Body of pancreas (tissue), 4 donors: ENCODE results near the gene DYNLT5. TPM values are rescaled to one million over a fixed set of nuclear protein-coding genes. Genes with fewer than 3 reads are reported as not detected.

Source experiments
- ATAC-seq: fragments of 150-250 bp; one replicate; pipeline ENCODE4 v1.9.1; 2016
- DNase-seq, 4 donors: peaks; one replicate each; pipeline ENCODE4 v3.0.0-alpha.2; 2019
- H3K27ac ChIP-seq, 4 donors: fragments of 200-600 bp; sonication (generic); 1 replicate in 3 of 4; 2 replicates in 1 of 4; pipeline versions ENCODE4 v1.5.1 to v1.6.1; 2016 to 2019; ENCODE audit warnings: mild to moderate bottlenecking in 1 of 4, mixed read lengths in 1 of 4, moderate library complexity in 1 of 4
- H3K27me3 ChIP-seq, 2 donors: fragments of 200-600 bp; sonication (generic); one replicate each; pipeline ENCODE4 v1.6.0; 2016; ENCODE audit warnings: mild to moderate bottlenecking in 1 of 2
- H3K36me3 ChIP-seq, 2 donors: fragments of 200-600 bp; sonication (generic); replicated peaks in 1 of 2; 2 replicates each; pipeline ENCODE4 v1.5.1; 2016; ENCODE audit warnings: low read depth in 2 of 2; ENCODE audit not compliant: insufficient read depth in 1 of 2
- H3K4me1 ChIP-seq: fragments of 200-600 bp; sonication (generic); one replicate; pipeline ENCODE4 v1.6.0; 2016
- H3K4me3 ChIP-seq, 2 donors: fragments of 200-600 bp; sonication (generic); 1 replicate in 1 of 2; 2 replicates in 1 of 2; pipeline ENCODE4 v1.5.1; 2016 to 2019
- H3K9me3 ChIP-seq, 3 donors: fragments of 200-600 bp; sonication (generic); 1 replicate in 2 of 3; 2 replicates in 1 of 3; pipeline ENCODE4 v1.5.1; 2016
- CTCF ChIP-seq, 7 experiments: fragments of 450-650 bp in 4 of 7; fragments of 200-600 bp in 3 of 7; sonication (generic) in 3 of 7; IDR thresholded peaks; one replicate each; pipeline ENCODE4 v1.5.1; 2016 to 2019; ENCODE audit warnings: antibody characterized with exemption in 7 of 7
- POLR2A ChIP-seq, 3 donors: fragments of 450-650 bp; IDR thresholded peaks; one replicate each; pipeline ENCODE4 v1.6.1; 2016; ENCODE audit warnings: antibody characterized with exemption in 3 of 3, mild to moderate bottlenecking in 2 of 3
- WGBS, 2 donors: methylation state at CpG; one replicate each; pipeline ENCODE4 v1.1.5; 2017; 5-methylcytosine and 5-hydroxymethylcytosine counted together
- intact Hi-C: fragments of 100-400 bp; cut with DNase I; formaldehyde crosslinking; loops from one replicate; pipeline ENCODE4 v1.15.1; 2023
- total RNA-seq, 2 donors: library from RNA; depleted of rRNA; stranded (reverse); fragments of >200 nt; gene quantifications; one replicate each; pipeline ENCODE4 v1.1.0, GENCODE V29; 2016

The DYNLT5 gene
- total RNA-seq = not detected

- Histone ChIP-seq H3K4me3 (no peak within 1 kb of the TSS), H3K4me1 (peaks cover 6% of the 10 kb centered on the region), H3K36me3 (no peaks in the 10 kb centered on the region), H3K9me3 (no peaks in the 10 kb centered on the region), H3K27ac (no peak within 1 kb of the TSS), H3K27me3 (peaks cover 0 to 9% of the 10 kb centered on the region in 2 donors)
- DNase-seq = peak; percentile 14 to 35 (median 20)
- intact Hi-C loops = no loop called here
- 11 to 33% methylated on average over 16 to 35 of the region's 35 CpGs for WGBS, 2 donors
- ATAC-seq = peak; percentile 56
- TF ChIP-seq CTCF (IDR thresholded peaks at IDR 0.05) (no peak), POLR2A (IDR thresholded peaks at IDR 0.05) (no peak)
Observed at GRCh38 chr1:66752000-66752592, at the start of gene DYNLT5. TSS of gene DYNLT5 (plus strand) at chr1:66752459. CDS start at chr1:66754659, 2,200 bp downstream.

GRCh38 chr1:66704177-66704875, 47.9 kb upstream of the DYNLT5 start:
- Histone ChIP-seq H3K4me1 (no peaks in the 10 kb centered on the region), H3K27me3 (no peaks in the 10 kb centered on the region), H3K27ac (no peak overlapping the region), H3K9me3 (no peaks in the 10 kb centered on the region), H3K4me3 (no peak overlapping the region), H3K36me3 (no peaks in the 10 kb centered on the region)
- no peak for DNase-seq
- 62 to 70% methylated on average over 4 of the region's 4 CpGs for WGBS, 2 donors
- ATAC-seq = no peak
- TF ChIP-seq POLR2A (IDR thresholded peaks at IDR 0.05) (no peak), CTCF (IDR thresholded peaks at IDR 0.05) (no peak)
- intact Hi-C loops = no loop called here

GRCh38 chr1:66705110-66705509, 47.1 kb upstream of the DYNLT5 start:
- Histone ChIP-seq H3K4me1 (no peaks in the 10 kb centered on the region), H3K36me3 (no peaks in the 10 kb centered on the region), H3K9me3 (no peaks in the 10 kb centered on the region), H3K4me3 (no peak overlapping the region), H3K27me3 (no peaks in the 10 kb centered on the region), H3K27ac (no peak overlapping the region)
- no peak for ATAC-seq
- intact Hi-C loops = no loop called here
- WGBS, 2 donors = 39 to 45% methylated on average over 5 of the region's 5 CpGs
- DNase-seq = no peak
- TF ChIP-seq POLR2A (IDR thresholded peaks at IDR 0.05) (no peak), CTCF (IDR thresholded peaks at IDR 0.05) (no peak)

GRCh38 chr1:66711420-66711819, 40.8 kb upstream of the DYNLT5 start:
- no peak for ATAC-seq
- no peak overlapping the region for H3K27ac ChIP-seq
- intact Hi-C loops = no loop called here
- H3K36me3 ChIP-seq = no peaks in the 10 kb centered on the region
- 28 to 31% methylated on average over 2 of the region's 2 CpGs for WGBS, 2 donors
- DNase-seq = no peak
- no peaks in the 10 kb centered on the region for H3K4me1 ChIP-seq
- H3K4me3 ChIP-seq = no peak overlapping the region
- H3K27me3 ChIP-seq = no peaks in the 10 kb centered on the region
- TF ChIP-seq CTCF (IDR thresholded peaks at IDR 0.05) (no peak), POLR2A (IDR thresholded peaks at IDR 0.05) (no peak)
- no peaks in the 10 kb centered on the region for H3K9me3 ChIP-seq

- H3K4me1 ChIP-seq = no peaks in the 10 kb centered on the region
- no peak for TF ChIP-seq POLR2A (IDR thresholded peaks at IDR 0.05)
- no peak for TF ChIP-seq CTCF (IDR thresholded peaks at IDR 0.05)
- H3K9me3 ChIP-seq = no peaks in the 10 kb centered on the region
- H3K36me3 ChIP-seq = no peaks in the 10 kb centered on the region
- ATAC-seq = no peak
- H3K27me3 ChIP-seq = no peaks in the 10 kb centered on the region
- no peak overlapping the region for H3K4me3 ChIP-seq
- intact Hi-C loops = no loop called here
- no peak for DNase-seq
- H3K27ac ChIP-seq = no peak overlapping the region
- WGBS, 2 donors = 33 to 41% methylated on average over 2 of the region's 2 CpGs
Observed at GRCh38 chr1:66712839-66713238, 39.4 kb upstream of the DYNLT5 start.
